Breast epithelium (tissue), 4 donors: ENCODE measurements around the gene KLHL42. TPM values are rescaled to one million over a fixed set of nuclear protein-coding genes. Genes with fewer than 3 reads are reported as not detected.
"Not testable (repeated sequence)": the region's sequence is repeated elsewhere in the genome, so short reads cannot be mapped to it uniquely, and the experiment has no call there.

Experiments used
- DNase-seq, 2 donors: peaks; one replicate each; pipeline ENCODE4 v3.0.0-alpha.2; 2019; ENCODE audit warnings: low spot score in 2 of 2
- H3K27ac ChIP-seq, 2 donors: fragments of 200-600 bp; sonication (generic) in 1 of 2; one replicate each; pipeline ENCODE4 v1.5.1; 2016 to 2019; ENCODE audit warnings: mild to moderate bottlenecking in 1 of 2
- H3K27me3 ChIP-seq, 2 donors: fragments of 200-600 bp; sonication (generic) in 1 of 2; one replicate each; pipeline versions ENCODE4 v1.5.1 to v1.6.0; 2017 to 2019; ENCODE audit warnings: control low read depth in 1 of 2, mild to moderate bottlenecking in 1 of 2
- H3K36me3 ChIP-seq: fragments of 200-600 bp; one replicate; pipeline ENCODE4 v1.5.1; 2019
- H3K4me1 ChIP-seq, 2 donors: fragments of 200-600 bp; sonication (generic); one replicate each; pipeline ENCODE4 v1.5.1; 2016 to 2019; ENCODE audit warnings: control low read depth in 1 of 2
- H3K4me3 ChIP-seq, 3 donors: fragments of 200-600 bp; sonication (generic); 1 replicate in 2 of 3; 2 replicates in 1 of 3; pipeline ENCODE4 v1.5.1; 2016 to 2019; ENCODE audit warnings: mild to moderate bottlenecking in 3 of 3, moderate library complexity in 2 of 3
- H3K9me3 ChIP-seq, 2 donors: fragments of 200-600 bp; sonication (generic) in 1 of 2; one replicate each; pipeline ENCODE4 v1.5.1; 2016 to 2019; ENCODE audit warnings: control low read depth in 1 of 2
- CTCF ChIP-seq, 3 donors: fragments of 450-650 bp; IDR thresholded peaks; one replicate each; pipeline ENCODE4 v1.5.1; 2016 to 2017; ENCODE audit warnings: antibody characterized with exemption in 3 of 3, mild to moderate bottlenecking in 3 of 3, moderate library complexity in 3 of 3
- POLR2A ChIP-seq: fragments of 450-650 bp; IDR thresholded peaks from one replicate; pipeline ENCODE4 v1.6.1; 2016; ENCODE audit warnings: antibody characterized with exemption, mild to moderate bottlenecking, moderate library complexity
- POLR2AphosphoS5 ChIP-seq, 3 donors: sonication (generic); formaldehyde crosslinking; IDR thresholded peaks; one replicate each; pipeline ENCODE4 v1.6.1; 2017; ENCODE audit warnings: antibody characterized with exemption in 3 of 3
- intact Hi-C: fragments of 100-400 bp; cut with DNase I; formaldehyde crosslinking; loops from one replicate; pipeline ENCODE4 v1.15.1; 2023; ENCODE audit warnings: low total_unique reads
- total RNA-seq, 3 donors: library from RNA; depleted of rRNA; stranded (reverse); fragments of >200 nt; gene quantifications; one replicate each; pipeline ENCODE4 v1.1.0, GENCODE V29; 2016

Gene KLHL42
- total RNA-seq, 3 donors from 2014 or later, result 20.6 to 32.3 (median 30.8) TPM

- TF ChIP-seq POLR2A (no peak), CTCF (IDR thresholded peaks at IDR 0.05) (no peak), POLR2AphosphoS5 (IDR thresholded peaks at IDR 0.05) (no peak)
These were observed 60.4 kb downstream of the KLHL42 start for GRCh38 chr12:27840229-27840999.

DNA sequence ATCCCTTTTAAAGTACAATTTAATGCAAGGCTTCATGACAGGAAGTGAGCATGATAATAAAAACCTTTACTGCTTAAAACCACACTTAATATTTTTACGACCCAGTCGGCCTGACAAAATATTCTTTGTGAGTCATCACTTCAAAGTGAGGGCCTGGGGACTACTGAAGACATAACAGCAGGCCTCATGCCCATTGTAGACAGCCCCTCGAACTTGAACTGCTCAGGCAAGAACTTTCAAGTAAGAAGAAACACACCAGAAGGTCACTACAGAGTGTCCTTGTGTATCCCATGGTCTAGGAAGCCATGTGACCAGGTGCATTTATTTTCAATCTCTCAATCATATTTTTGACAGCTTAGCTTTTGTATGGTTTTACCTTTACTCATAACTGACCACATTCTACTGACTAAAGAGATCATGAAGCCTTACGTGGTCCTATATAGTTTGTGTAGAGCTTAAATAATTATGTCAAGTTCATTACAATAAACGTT, 61.4 kb downstream of the KLHL42 start:
- no peak overlapping the region for H3K27ac ChIP-seq
- H3K36me3 ChIP-seq, result no peaks in the 10 kb centered on the region
- H3K27me3 ChIP-seq, result no peaks in the 10 kb centered on the region
- no peaks in the 10 kb centered on the region for H3K4me1 ChIP-seq
- H3K4me3 ChIP-seq, result no peak overlapping the region
- DNase-seq, result no peak
- intact Hi-C loops, result no loop called here
- no peaks in the 10 kb centered on the region for H3K9me3 ChIP-seq
- TF ChIP-seq POLR2AphosphoS5 (IDR thresholded peaks at IDR 0.05), result no peak
- no peak for TF ChIP-seq CTCF (IDR thresholded peaks at IDR 0.05)
- TF ChIP-seq POLR2A, result no peak

More at GRCh38 chr12:27840229-27840999, 60.4 kb downstream of the KLHL42 start:
- no peaks in the 10 kb centered on the region for H3K9me3 ChIP-seq
- H3K27me3 ChIP-seq, result no peaks in the 10 kb centered on the region
- no peaks in the 10 kb centered on the region for H3K4me1 ChIP-seq
- H3K36me3 ChIP-seq, result no peaks in the 10 kb centered on the region
- intact Hi-C loops, result no loop called here
- no peak overlapping the region for H3K4me3 ChIP-seq
- no peak overlapping the region for H3K27ac ChIP-seq
- no peak for DNase-seq

GRCh38 chr12:27843714-27844245, 63.7 kb downstream of the KLHL42 start:
- TF ChIP-seq POLR2A (no peak), CTCF (IDR thresholded peaks at IDR 0.05) (no peak), POLR2AphosphoS5 (IDR thresholded peaks at IDR 0.05) (no peak)
- DNase-seq, result no peak
- Histone ChIP-seq H3K27me3 (no peaks in the 10 kb centered on the region), H3K4me3 (no peak overlapping the region), H3K36me3 (no peaks in the 10 kb centered on the region), H3K9me3 (no peaks in the 10 kb centered on the region), H3K4me1 (no peaks in the 10 kb centered on the region), H3K27ac (no peak overlapping the region)
- intact Hi-C loops, result no loop called here

DNA sequence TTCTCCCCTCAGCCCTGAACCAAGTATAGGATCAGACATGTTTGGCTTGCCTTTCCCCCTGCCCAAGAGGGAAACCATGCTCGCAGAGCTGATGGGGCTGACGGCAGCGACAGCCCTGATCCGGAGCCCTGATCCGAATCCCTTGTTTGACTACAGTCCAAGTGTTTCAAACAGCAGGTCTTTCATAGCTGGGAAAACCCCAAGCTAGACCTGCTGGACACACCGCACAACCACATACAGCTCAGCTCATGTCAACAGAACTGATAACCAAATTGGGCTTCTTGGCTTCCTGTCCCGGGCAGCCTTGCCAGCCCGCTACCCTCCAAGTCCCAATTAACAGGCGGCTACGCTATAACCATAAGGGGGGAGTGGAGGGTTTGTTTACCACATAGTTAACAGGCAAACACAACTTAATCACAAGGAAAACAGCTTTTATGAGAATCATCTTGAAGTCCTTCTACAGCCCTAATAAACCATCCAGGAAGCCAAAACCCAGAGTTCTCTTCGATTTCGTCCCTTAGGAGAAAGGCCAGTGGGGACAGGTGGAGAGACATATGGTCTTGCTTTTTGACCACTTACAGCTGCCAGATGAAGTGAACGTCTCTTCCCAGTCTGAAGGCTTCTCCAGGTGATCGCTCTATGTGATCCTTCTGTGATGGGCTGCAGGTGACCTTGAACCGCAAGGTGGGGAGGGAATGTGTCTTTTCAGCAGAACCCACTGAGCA, 64.5 kb downstream of the KLHL42 start:
- Histone ChIP-seq H3K4me3 (no peak overlapping the region), H3K4me1 (no peaks in the 10 kb centered on the region), H3K27ac (no peak overlapping the region), H3K27me3 (no peaks in the 10 kb centered on the region), H3K36me3 (no peaks in the 10 kb centered on the region), H3K9me3 (no peaks in the 10 kb centered on the region)
- TF ChIP-seq CTCF (IDR thresholded peaks at IDR 0.05) (no peak), POLR2AphosphoS5 (IDR thresholded peaks at IDR 0.05) (no peak), POLR2A (no peak)
- intact Hi-C loops, result no loop called here
- DNase-seq, result no peak

DNA sequence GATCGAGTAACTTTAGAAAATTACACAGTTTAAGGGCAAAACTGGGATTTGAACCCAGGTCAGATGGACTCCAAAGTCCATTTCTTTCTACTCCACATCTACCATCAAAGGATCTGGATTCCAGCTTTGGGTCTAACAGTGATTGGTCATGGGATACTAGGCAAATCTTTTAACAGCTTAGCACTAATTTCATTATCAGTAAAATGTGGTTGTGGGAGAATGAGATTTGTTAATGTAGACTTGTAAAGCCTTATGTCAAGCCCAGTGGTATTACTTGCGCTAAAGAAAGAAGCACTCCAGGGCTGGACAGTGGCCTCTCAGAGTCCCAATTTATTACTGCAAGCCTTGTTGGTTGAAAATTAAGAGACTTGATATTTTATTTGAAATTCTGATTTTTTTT, 65.2 kb downstream of the KLHL42 start:
- Histone ChIP-seq H3K4me3 (no peak overlapping the region), H3K4me1 (no peaks in the 10 kb centered on the region), H3K27me3 (no peaks in the 10 kb centered on the region), H3K36me3 (no peaks in the 10 kb centered on the region), H3K9me3 (no peaks in the 10 kb centered on the region), H3K27ac (no peak overlapping the region)
- TF ChIP-seq CTCF (IDR thresholded peaks at IDR 0.05), result no peak
- TF ChIP-seq POLR2A, result no peak
- TF ChIP-seq POLR2AphosphoS5 (IDR thresholded peaks at IDR 0.05), result no peak
- intact Hi-C loops, result no loop called here
- no peak for DNase-seq

DNA sequence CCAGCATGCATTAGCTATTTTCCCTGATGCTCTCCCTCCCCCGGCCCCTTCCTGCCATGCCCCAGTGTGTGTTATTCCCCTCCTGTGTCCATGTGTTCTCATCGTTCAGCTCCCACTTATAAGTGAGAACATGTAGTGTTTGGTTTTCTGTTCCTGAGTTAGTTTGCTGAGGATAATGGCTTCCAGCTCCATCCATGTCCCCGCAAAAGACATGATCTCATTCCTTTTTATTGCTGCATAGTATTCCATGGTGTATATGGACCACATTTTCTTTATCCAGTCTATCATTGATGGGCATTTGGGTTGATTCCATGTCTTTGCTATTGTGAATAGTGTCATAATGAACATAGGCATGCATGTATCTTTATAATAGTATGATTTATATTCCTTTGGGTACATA, 65.7 kb downstream of the KLHL42 start:
- H3K27me3 ChIP-seq, H3K4me3 ChIP-seq, H3K36me3 ChIP-seq, H3K4me1 ChIP-seq, H3K27ac ChIP-seq, DNase-seq, intact Hi-C loops, H3K9me3 ChIP-seq: not testable (repeated sequence)

- H3K4me1 ChIP-seq, H3K4me3 ChIP-seq, H3K27me3 ChIP-seq, H3K36me3 ChIP-seq, intact Hi-C loops, DNase-seq, H3K9me3 ChIP-seq, H3K27ac ChIP-seq: not testable (repeated sequence)
These were observed 67.3 kb downstream of the KLHL42 start for GRCh38 chr12:27847293-27847692.
